Heart right ventricle (tissue), 16 donors: ENCODE results near the gene TECPR2. TPM values are rescaled to one million over a fixed set of nuclear protein-coding genes. Genes with fewer than 3 reads are reported as not detected.
A peak's percentile ranks its signal among the peaks of the same experiment; 100 is the strongest.

Experiments
- ATAC-seq, 8 donors: fragments of 200-7000 bp; cut with Tn5 transposase; one replicate each; pipeline ENCODE4 v1.9.1; 2020; ENCODE audit warnings: mild to moderate bottlenecking in 8 of 8, moderate library complexity in 8 of 8, moderate number of reproducible peaks in 1 of 8
- DNase-seq, 2 donors: peaks; one replicate each; pipeline ENCODE4 v3.0.0-alpha.2; 2020
- H3K27ac ChIP-seq, 10 donors: fragments of 200-600 bp; sonication (generic) in 2 of 10; one replicate each; pipeline versions ENCODE4 v1.5.0 to v1.8.0; 2020 to 2022; ENCODE audit warnings: mild to moderate bottlenecking in 3 of 10
- H3K27me3 ChIP-seq, 7 donors: fragments of 200-600 bp; one replicate each; pipeline ENCODE4 v1.8.0; 2021 to 2022; ENCODE audit warnings: mild to moderate bottlenecking in 2 of 7
- H3K36me3 ChIP-seq, 9 donors: fragments of 200-600 bp; sonication (generic) in 1 of 9; one replicate each; pipeline versions ENCODE4 v1.5.0 to v1.8.0; 2020 to 2022; ENCODE audit warnings: mild to moderate bottlenecking in 2 of 9
- H3K4me1 ChIP-seq, 9 donors: fragments of 200-600 bp; sonication (generic) in 1 of 9; one replicate each; pipeline versions ENCODE4 v1.5.0 to v1.8.0; 2020 to 2022; ENCODE audit warnings: mild to moderate bottlenecking in 4 of 9
- H3K4me3 ChIP-seq, 10 donors: fragments of 200-600 bp; sonication (generic) in 2 of 10; one replicate each; pipeline versions ENCODE4 v1.5.0 to v1.8.0; 2020 to 2022; ENCODE audit warnings: mild to moderate bottlenecking in 7 of 10, moderate library complexity in 2 of 10
- H3K9me3 ChIP-seq, 11 donors: fragments of 200-600 bp in 10 of 11; sonication (generic) in 2 of 11; one replicate each; pipeline versions ENCODE4 v1.5.0 to v1.8.0; 2013 to 2022; ENCODE audit warnings: mild to moderate bottlenecking in 2 of 11, control low read depth in 1 of 11, moderate library complexity in 1 of 11
- CTCF ChIP-seq, 9 donors: fragments of 200-600 bp; sonication (generic) in 2 of 9; IDR thresholded peaks; one replicate each; pipeline versions ENCODE4 v1.5.0 to v1.8.0; 2021 to 2022; ENCODE audit warnings: antibody characterized with exemption in 9 of 9, mild to moderate bottlenecking in 5 of 9, moderate library complexity in 1 of 9
- WGBS, 2 donors: extraction: QIAGEN DNeasy Blood & Tissue Kit; methylation state at CpG; one replicate each; pipeline ENCODE4 v1.1.7; 2013; ENCODE audit warnings: inconsistent platforms in 1 of 2; 5-methylcytosine and 5-hydroxymethylcytosine counted together
- intact Hi-C, 10 donors: fragments of 100-400 bp; cut with DNase I; formaldehyde crosslinking; loops; one replicate each; pipeline versions ENCODE4 v1.11.1 to v1.14.2; 2022
- polyA plus RNA-seq, 2 donors: library from polyadenylated mRNA; stranded (reverse); fragments of 200-250 nt; gene quantifications; one replicate each; pipeline ENCODE4 v1.2.3, GENCODE V29; 2013
- total RNA-seq, 10 donors: library from RNA; stranded (reverse); fragmentation: NEBNext Ultra II Directional in 3 of 10; extraction: Animal tissue kit (Norgen Biotek cat#: 25700) in 3 of 10; gene quantifications; one replicate each; pipeline versions ENCODE4 v1.2.1 to v1.2.4, GENCODE V29; 2021 to 2023
- donor health status: Arrhythmogenic right ventricular cardiomyopathy.
- donor health status: ischemic (EF 13 %, LVEDD 7.1; RV severe dilation, severe dysfunction).
- donor health status: healthy with polysubstance abuse.
- donor health status: DM: no; HTN: yes; CAD: no.
- donor health status: DM: no; HTN: no; CAD: no.
- donor health status: ischemic (EF 25% LVEDD 6.9; RV normal size, moderate dysfunction).
- donor health status: ischemic (EF 25% LVEDD 5.7; RV mildly dilated, moderate dysfunction).
- donor health status: healthy.
- donor health status: DM: yes; HTN: yes; CAD: no.
- donor health status: Ischemic cardiomyopathy.
- donor health status: ischemic (EF 35%, LVEDD 5.7; RV mildly dilated, moderate dysfunction).
- donor health status: nonischemic (EF 11% LVEDD 7.7; RV severe dilation, severe dysfunction).
- donor health status: DM: yes; HTN: yes; CAD: no.
- donor health status: PGD.
- donor health status: ischemic (EF 29% LVEDD 5.4; RV normal size, mild dysfunction).
- donor health status: nonischemic (EF 23%, LVEDD 6.1; RV moderate dilation, normal function).

The TECPR2 gene
- total and polyA plus RNA-seq, 12 donors, result 6.8 to 34.2 (median 24.8) TPM

DNA sequence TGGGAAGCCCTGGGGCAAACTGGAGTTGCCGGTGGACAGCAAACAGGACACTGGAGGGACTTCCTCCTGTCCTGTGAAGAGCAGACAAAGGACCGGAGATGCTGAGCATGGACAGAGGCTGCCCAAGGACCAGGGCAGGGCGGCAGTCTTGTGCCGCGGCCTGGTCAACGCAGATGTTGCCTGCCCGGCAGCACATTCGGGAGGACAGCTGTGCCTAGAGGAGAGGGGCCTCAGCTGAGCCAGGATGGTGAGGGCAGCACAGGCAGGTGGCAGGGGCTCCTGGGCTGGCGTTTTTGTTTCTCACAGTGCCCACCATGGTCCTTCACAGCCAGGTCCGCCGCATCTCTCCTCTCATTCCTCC, 133.6 kb downstream of the TECPR2 start:
- ATAC-seq (no peak), DNase-seq (no peak)
- H3K4me1 ChIP-seq, result peaks cover 9 to 35% (median 24%) of the 10 kb centered on the region in 9 donors
- H3K9me3 ChIP-seq, result no peaks in the 10 kb centered on the region
- TF ChIP-seq CTCF (IDR thresholded peaks at IDR 0.05), result no peak
- H3K4me3 ChIP-seq, result no peak overlapping the region
- H3K27me3 ChIP-seq, result no peaks in the 10 kb centered on the region
- H3K27ac ChIP-seq, result no peak overlapping the region
- intact Hi-C loops, result no loop called here
- H3K36me3 ChIP-seq, result peaks cover 0 to 36% (median 6%) of the 10 kb centered on the region in 9 donors
- 95 to 97% methylated on average over 11 of the region's 11 CpGs for WGBS, 2 donors

GRCh38 chr14:102496958-102497744, 134.4 kb downstream of the TECPR2 start:
- no peaks in the 10 kb centered on the region for H3K9me3 ChIP-seq
- ATAC-seq (no peak), DNase-seq (peak in 1 of 2 donors; percentile 14)
- peaks cover 9 to 44% (median 26%) of the 10 kb centered on the region in 9 donors for H3K4me1 ChIP-seq
- no peak for TF ChIP-seq CTCF (IDR thresholded peaks at IDR 0.05)
- H3K36me3 ChIP-seq, result peaks cover 0 to 36% (median 6%) of the 10 kb centered on the region in 9 donors
- H3K27me3 ChIP-seq, result no peaks in the 10 kb centered on the region
- 93% methylated on average over 42 of the region's 42 CpGs for WGBS, 2 donors
- H3K4me3 ChIP-seq, result no peak overlapping the region
- intact Hi-C loops, result no loop called here
- peak overlapping the region in 3 of 10 donors; percentile 89 to 95 (median 94) for H3K27ac ChIP-seq

- no peaks in the 10 kb centered on the region for H3K27me3 ChIP-seq
- WGBS, 2 donors, result 77 to 84% methylated on average over 30 of the region's 30 CpGs
- TF ChIP-seq CTCF (IDR thresholded peaks at IDR 0.05), result peak in 5 of 9 donors; percentile 13 to 36 (median 26)
- ATAC-seq (peak in 2 of 8 donors; percentile 1 to 15), DNase-seq (peak in 1 of 2 donors; percentile 36)
- no peaks in the 10 kb centered on the region for H3K9me3 ChIP-seq
- peak overlapping the region in 9 of 10 donors; percentile 26 to 96 (median 89) for H3K27ac ChIP-seq
- H3K4me1 ChIP-seq, result peaks cover 9 to 54% (median 26%) of the 10 kb centered on the region in 9 donors
- H3K36me3 ChIP-seq, result peaks cover 0 to 36% (median 6%) of the 10 kb centered on the region in 9 donors
- H3K4me3 ChIP-seq, result no peak overlapping the region
- intact Hi-C loops, result loop anchor here in 1 of 10 donors (2.0 kb wide), 1 partner anchor 47 kb away; no protein-coding TSS in a partner anchor
Observed at GRCh38 chr14:102497998-102498677, 135.4 kb downstream of the TECPR2 start.

- Histone ChIP-seq H3K9me3 (no peaks in the 10 kb centered on the region), H3K27me3 (no peaks in the 10 kb centered on the region), H3K4me3 (no peak overlapping the region), H3K36me3 (peaks cover 0 to 33% (median 6%) of the 10 kb centered on the region in 9 donors), H3K4me1 (peaks cover 9 to 60% (median 29%) of the 10 kb centered on the region in 9 donors), H3K27ac (peak overlapping the region in 9 of 10 donors; percentile 61 to 96 (median 89))
- no peak for DNase-seq
- intact Hi-C loops, result loop anchor here in 1 of 10 donors (2.0 kb wide), 1 partner anchor 48 kb away; no protein-coding TSS in a partner anchor
- TF ChIP-seq CTCF (IDR thresholded peaks at IDR 0.05), result no peak
- WGBS, 2 donors, result 75 to 81% methylated on average over 21 of the region's 21 CpGs
- ATAC-seq, result peak in 2 of 8 donors; percentile 4 to 24
Observed at GRCh38 chr14:102498678-102499265, 136.0 kb downstream of the TECPR2 start.
